ENCODE data around the gene CFAP54.

Gene CFAP54

DNA sequence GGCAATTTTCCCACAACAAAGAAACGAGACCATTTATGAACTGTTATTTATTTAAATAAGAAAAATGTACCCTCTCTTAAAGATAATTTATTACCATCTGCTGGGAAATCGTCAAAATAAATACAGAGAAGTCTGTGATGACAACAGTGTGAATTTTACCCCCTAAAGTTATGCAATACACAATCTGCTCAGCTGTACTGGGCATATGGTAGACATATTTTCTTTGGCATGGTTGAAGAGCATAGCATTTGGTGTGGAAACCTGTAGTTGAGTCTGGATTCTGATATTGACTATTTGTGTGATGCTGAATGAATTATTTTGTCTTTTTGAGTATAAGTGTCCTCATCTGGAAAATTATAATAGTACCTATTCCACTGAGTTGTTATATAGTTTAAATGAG, 60.0 kb downstream of the CFAP54 start:
- no peak overlapping the region for H3K27ac ChIP-seq
- POLR2A ChIA-PET (ENCODE audit: low non-redundant PET) = no interaction called here
- DNase-seq (ENCODE audit: low spot score) = no peak
- CTCF ChIA-PET = no interaction called here
- TF ChIP-seq, protein P1, sequence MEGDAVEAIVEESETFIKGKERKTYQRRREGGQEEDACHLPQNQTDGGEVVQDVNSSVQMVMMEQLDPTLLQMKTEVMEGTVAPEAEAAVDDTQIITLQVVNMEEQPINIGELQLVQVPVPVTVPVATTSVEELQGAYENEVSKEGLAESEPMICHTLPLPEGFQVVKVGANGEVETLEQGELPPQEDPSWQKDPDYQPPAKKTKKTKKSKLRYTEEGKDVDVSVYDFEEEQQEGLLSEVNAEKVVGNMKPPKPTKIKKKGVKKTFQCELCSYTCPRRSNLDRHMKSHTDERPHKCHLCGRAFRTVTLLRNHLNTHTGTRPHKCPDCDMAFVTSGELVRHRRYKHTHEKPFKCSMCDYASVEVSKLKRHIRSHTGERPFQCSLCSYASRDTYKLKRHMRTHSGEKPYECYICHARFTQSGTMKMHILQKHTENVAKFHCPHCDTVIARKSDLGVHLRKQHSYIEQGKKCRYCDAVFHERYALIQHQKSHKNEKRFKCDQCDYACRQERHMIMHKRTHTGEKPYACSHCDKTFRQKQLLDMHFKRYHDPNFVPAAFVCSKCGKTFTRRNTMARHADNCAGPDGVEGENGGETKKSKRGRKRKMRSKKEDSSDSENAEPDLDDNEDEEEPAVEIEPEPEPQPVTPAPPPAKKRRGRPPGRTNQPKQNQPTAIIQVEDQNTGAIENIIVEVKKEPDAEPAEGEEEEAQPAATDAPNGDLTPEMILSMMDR (conservative IDR thresholded peaks at IDR 0.05; ENCODE audit: low read depth) = no peak

DNA sequence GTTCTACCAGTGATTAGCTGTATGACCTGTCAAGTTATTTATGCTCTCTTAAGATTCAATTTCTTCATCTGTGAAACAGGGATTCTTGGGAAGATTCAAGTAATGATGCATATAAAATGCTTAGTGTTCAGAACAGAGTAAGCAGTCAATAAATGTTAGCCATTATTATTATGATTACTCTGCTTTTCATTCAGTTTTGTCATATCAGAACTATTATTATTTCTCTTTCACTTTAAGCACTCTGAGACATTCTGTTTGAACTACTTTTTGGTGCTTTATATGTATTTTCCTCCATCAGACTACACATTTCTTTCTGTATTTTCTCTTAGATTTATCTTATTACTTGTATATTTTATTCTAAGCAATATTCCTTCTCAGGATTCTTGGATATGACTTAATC, 81.2 kb downstream of the CFAP54 start:
- H3K27ac ChIP-seq = no peak overlapping the region
- TF ChIP-seq, protein P1 (conservative IDR thresholded peaks at IDR 0.05; ENCODE audit: low read depth) = no peak
- ChIA-PET POLR2A (ENCODE audit: low non-redundant PET) (no interaction called here), CTCF (interaction anchor here (0.7 kb wide), 1 partner anchor 16 kb away, joined by 5 read pairs; no protein-coding TSS in a partner anchor)
- no peak for DNase-seq (ENCODE audit: low spot score)

- no peak for DNase-seq (ENCODE audit: low spot score)
- ChIA-PET POLR2A (ENCODE audit: low non-redundant PET) (no interaction called here), CTCF (interaction anchor here (0.7 kb wide), 1 partner anchor 410 kb away, joined by 6 read pairs; no protein-coding TSS in a partner anchor)
- TF ChIP-seq, protein P1 (conservative IDR thresholded peaks at IDR 0.05; ENCODE audit: low read depth) = no peak
- no peak overlapping the region for H3K27ac ChIP-seq
These were observed 81.9 kb downstream of the CFAP54 start for GRCh38 chr12:96571101-96571862.

GRCh38 chr12:96578526-96579125, 89.2 kb downstream of the CFAP54 start:
- ChIA-PET CTCF (interaction anchor here (0.6 to 1.5 kb wide), 6 partner anchors 40 to 406 kb away, joined by 3 to 6 read pairs (median 3); no protein-coding TSS in a partner anchor), POLR2A (ENCODE audit: low non-redundant PET) (no interaction called here)
- peak; percentile 62 for DNase-seq (ENCODE audit: low spot score)
- H3K27ac ChIP-seq = no peak overlapping the region
- TF ChIP-seq, protein P1 (conservative IDR thresholded peaks at IDR 0.05; ENCODE audit: low read depth) = peak; percentile 70

DNA sequence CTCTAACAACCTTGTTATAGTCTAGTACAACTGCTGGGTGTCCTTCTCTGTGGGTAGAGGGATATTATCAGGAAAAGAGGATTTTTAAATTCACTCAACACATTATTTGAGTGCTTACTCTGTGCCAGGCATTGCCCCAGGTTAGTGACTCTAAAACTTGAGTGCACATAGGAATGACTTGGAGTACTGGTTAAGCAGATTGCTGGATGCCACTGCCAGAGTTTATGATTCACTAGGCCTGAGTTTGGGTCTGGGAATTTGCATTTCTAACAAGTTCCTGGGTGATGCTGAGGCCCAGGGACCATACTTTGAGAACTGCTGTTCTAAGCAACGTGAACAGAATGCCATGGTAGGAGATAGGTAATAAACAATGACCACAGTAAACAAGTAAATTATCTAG, 96.6 kb downstream of the CFAP54 start:
- H3K27ac ChIP-seq = no peak overlapping the region
- DNase-seq (ENCODE audit: low spot score) = no peak
- TF ChIP-seq, protein P1 (conservative IDR thresholded peaks at IDR 0.05; ENCODE audit: low read depth) = no peak
- ChIA-PET POLR2A (ENCODE audit: low non-redundant PET) (no interaction called here), CTCF (no interaction called here)

DNA sequence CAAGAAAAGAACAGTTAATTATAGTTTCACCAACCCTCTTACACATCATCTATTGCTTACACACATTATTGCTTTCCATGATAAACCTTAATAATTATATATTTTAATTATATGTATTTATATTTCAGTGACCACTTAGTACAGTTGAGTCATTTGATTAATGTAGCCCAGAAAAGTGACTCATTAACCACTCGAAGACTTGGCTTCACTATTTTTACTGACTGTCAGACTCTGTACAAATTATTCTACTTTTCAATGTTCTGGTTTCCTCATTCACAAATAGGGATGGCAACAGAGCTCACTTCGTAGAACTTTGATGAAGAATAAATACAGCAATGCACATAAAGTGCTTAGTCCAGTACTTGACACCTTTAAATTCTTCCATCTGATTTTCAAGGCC, 98.3 kb downstream of the CFAP54 start:
- CTCF ChIA-PET = no interaction called here
- POLR2A ChIA-PET (ENCODE audit: low non-redundant PET) = no interaction called here
- no peak for DNase-seq (ENCODE audit: low spot score)
- H3K27ac ChIP-seq = no peak overlapping the region
- TF ChIP-seq, protein P1 (conservative IDR thresholded peaks at IDR 0.05; ENCODE audit: low read depth) = no peak
